HCEC 1CT (cell line): ENCODE measurements around the gene FCRL1.

Source experiments
- DNase-seq: peaks from one replicate; pipeline ENCODE4 v3.0.0-alpha.2; 2017

FCRL1 gene

GRCh38 chr1:157819896-157820295, at the start of gene FCRL1:
FCRL1 (minus strand) TSS chr1:157820120; CDS start chr1:157820037, 83 bp downstream.
- DNase-seq = no peak

- DNase-seq = no peak
These were observed 48.7 kb upstream of the FCRL1 start for GRCh38 chr1:157868654-157869053.

- no peak for DNase-seq
These were observed 42.5 kb upstream of the FCRL1 start for GRCh38 chr1:157862114-157863070.

GRCh38 chr1:157856538-157856937, 36.6 kb upstream of the FCRL1 start:
- no peak for DNase-seq

GRCh38 chr1:157852476-157852875, 32.6 kb upstream of the FCRL1 start:
- peak; percentile 4 for DNase-seq

GRCh38 chr1:157849229-157849875, 29.4 kb upstream of the FCRL1 start:
- no peak for DNase-seq

- no peak for DNase-seq
These were observed 24.3 kb upstream of the FCRL1 start for GRCh38 chr1:157844089-157844830.

GRCh38 chr1:157842939-157843338, 23.0 kb upstream of the FCRL1 start:
- DNase-seq = no peak

- no peak for DNase-seq
These were observed 21.8 kb upstream of the FCRL1 start, which contains the start of gene CD5L for GRCh38 chr1:157841708-157842107. CD5L (minus strand) TSS chr1:157841808; CDS start chr1:157841701, 107 bp downstream.

- no peak for DNase-seq
These were observed 19.0 kb upstream of the FCRL1 start for GRCh38 chr1:157838966-157839365.

- no peak for DNase-seq
These were observed 14.5 kb upstream of the FCRL1 start for GRCh38 chr1:157834430-157834829.

GRCh38 chr1:157833145-157833544, 13.2 kb upstream of the FCRL1 start:
- DNase-seq = no peak

- DNase-seq = no peak
These were observed 12.2 kb upstream of the FCRL1 start for GRCh38 chr1:157831968-157832626.

GRCh38 chr1:157830887-157831286, 11.0 kb upstream of the FCRL1 start:
- no peak for DNase-seq

- DNase-seq = no peak
These were observed 9.8 kb upstream of the FCRL1 start for GRCh38 chr1:157829711-157830110.

GRCh38 chr1:157829210-157829609, 9.3 kb upstream of the FCRL1 start:
- DNase-seq = no peak

GRCh38 chr1:157820299-157820698, 379 bp upstream of the FCRL1 start:
- no peak for DNase-seq

GRCh38 chr1:157819215-157819614, 705 bp downstream of the FCRL1 start:
- DNase-seq = no peak

GRCh38 chr1:157813269-157813668, 6.7 kb downstream of the FCRL1 start:
- DNase-seq = no peak

GRCh38 chr1:157806431-157807149, 13.3 kb downstream of the FCRL1 start:
- no peak for DNase-seq

GRCh38 chr1:157803851-157804250, 16.1 kb downstream of the FCRL1 start:
- DNase-seq = no peak

GRCh38 chr1:157799996-157800395, 19.9 kb downstream of the FCRL1 start:
- no peak for DNase-seq
